Measurements from ENCODE around the gene CCNK. TPM values are rescaled to one million over a fixed set of nuclear protein-coding genes. Genes with fewer than 3 reads are reported as not detected.
A peak's percentile ranks its signal among the peaks of the same experiment; 100 is the strongest.

CCNK gene
- total and polyA plus RNA-seq, 10 of the 15 experiments (the other 5 are each of a cell fraction or from before 2014, with no cell fraction given), result 10.8 to 88.0 (median 22.5) TPM

GRCh38 chr14:99524804-99525698, 43.8 kb downstream of the CCNK start:
- Histone ChIP-seq H4K20me1 (ENCODE audit: control insufficient read depth, insufficient read depth) (no peaks in the 10 kb centered on the region), H3K36me3 (ENCODE audit: control insufficient read depth in 2 of 2, insufficient read depth in 2 of 2, low read length in 1 of 2) (no peaks in the 10 kb centered on the region), H2AFZ (ENCODE audit: control insufficient read depth, low read depth, low read length) (no peak overlapping the region), H3K27ac (ENCODE audit: control insufficient read depth, insufficient read depth) (no peak overlapping the region), H3K4me3 (no peak overlapping the region), H3K79me2 (ENCODE audit: control insufficient read depth, insufficient read depth, low read length) (no peaks in the 10 kb centered on the region), H3K9me3 (replicated peaks; ENCODE audit: control insufficient read depth, insufficient read depth, low read length) (no peaks in the 10 kb centered on the region), H3K4me2 (ENCODE audit: control insufficient read depth, insufficient read depth) (no peak overlapping the region), H3K4me1 (ENCODE audit: control insufficient read depth, insufficient read depth, low read length) (no peaks in the 10 kb centered on the region), H3K27me3 (replicated peaks in 1 of 2; ENCODE audit: control insufficient read depth in 2 of 2, insufficient read depth in 2 of 2, low read length in 1 of 2) (no peaks in the 10 kb centered on the region), H3K9ac (ENCODE audit: control insufficient read depth, insufficient read depth, low read length) (no peak overlapping the region)
- TF ChIP-seq CTCF (IDR thresholded peaks at IDR 0.05 in 2 of 3, conservative IDR thresholded peaks at IDR 0.05 in 1 of 3; ENCODE audit: control insufficient read depth in 2 of 3, extremely low read depth in 1 of 3, insufficient read depth in 1 of 3, low read depth in 3 of 3, low read length in 3 of 3) (peak in 2 of 3 experiments; percentile 18 to 22; a peak in 1 of 6 replicates), ZBTB4 (CRISPR knock-in tag; IDR thresholded peaks at IDR 0.05) (no peak), ZNF622 (IDR thresholded peaks at IDR 0.05) (no peak)
- BruUV-seq (replicated peaks), result no TSS peak
- RAD21 ChIA-PET (ENCODE audit: unreplicated experiment), result interaction anchor here (0.6 to 1.9 kb wide), 2 partner anchors 70 to 104 kb away, joined by 3 to 6 read pairs; no protein-coding TSS in a partner anchor
- POLR2A ChIA-PET, result no interaction called here
- CTCF ChIA-PET, result interaction anchor here (0.7 to 1.4 kb wide), 3 partner anchors 98 to 103 kb away, joined by 3 to 6 read pairs (median 3); no protein-coding TSS in a partner anchor
- FAIRE-seq, result no peak
- in situ Hi-C loops (cut with MboI) (loop anchor here (5.0 kb wide), 2 partner anchors 97 to 357 kb away; no protein-coding TSS in a partner anchor), intact Hi-C loops (cut with micrococcal nuclease; ENCODE audit: unreplicated experiment) (no loop called here)
- WGBS (ENCODE audit: insufficient coverage, insufficient replicate concordance, low lambda C conversion rate, missing lambda C conversion rate), result 17% methylated on average over 11 of the region's 17 CpGs
- SMC1A ChIA-PET (ENCODE audit: uncharacterized antibody, unreplicated experiment), result interaction anchor here (0.7 kb wide), 1 partner anchor 8 kb away, joined by 3 read pairs; no protein-coding TSS in a partner anchor
- no peak for DNase-seq (ENCODE audit: low read depth, low spot score)
- peak; percentile 47 for ATAC-seq

All from GM12878 (cell line).